GM21360 (cell line): ENCODE measurements around the gene TRIM38.
"Not testable (repeated sequence)": the region's sequence is repeated elsewhere in the genome, so short reads cannot be mapped to it uniquely, and the experiment has no call there.

Experiments
- ATAC-seq: cut with Tn5 transposase; IDR thresholded peaks from one replicate; pipeline ENCODE4 v1.9.1; 2021; ENCODE audit warnings: mild to moderate bottlenecking, moderate library complexity; ENCODE audit not compliant: unreplicated experiment

TRIM38 gene

GRCh38 chr6:26006086-26006939 lies 43.7 kb downstream of the TRIM38 start:
- ATAC-seq: no peak

GRCh38 chr6:26006940-26007305 lies 44.3 kb downstream of the TRIM38 start:
- ATAC-seq: not testable (repeated sequence)

- ATAC-seq: no peak
These were observed 45.9 kb downstream of the TRIM38 start for GRCh38 chr6:26008470-26008869.

- no peak for ATAC-seq
These were observed 47.2 kb downstream of the TRIM38 start for GRCh38 chr6:26009817-26010216.

GRCh38 chr6:26012061-26012460 lies 49.5 kb downstream of the TRIM38 start:
- no peak for ATAC-seq

- ATAC-seq: not testable (repeated sequence)
These were observed 51.8 kb downstream of the TRIM38 start for GRCh38 chr6:26014386-26014785.

- ATAC-seq: no peak
These were observed 53.8 kb downstream of the TRIM38 start for GRCh38 chr6:26016245-26016962.

- ATAC-seq: no peak
These were observed 54.5 kb downstream of the TRIM38 start for GRCh38 chr6:26016963-26017631.

- ATAC-seq: no peak
These were observed 55.0 kb downstream of the TRIM38 start for GRCh38 chr6:26017632-26017966.

GRCh38 chr6:26019261-26019830 lies 56.7 kb downstream of the TRIM38 start:
- no peak for ATAC-seq

- no peak for ATAC-seq
These were observed 57.3 kb downstream of the TRIM38 start for GRCh38 chr6:26019967-26020328.

- peak; percentile 43 for ATAC-seq
These were observed 57.9 kb downstream of the TRIM38 start for GRCh38 chr6:26020329-26021000.

GRCh38 chr6:26021001-26021349 lies 58.4 kb downstream of the TRIM38 start:
- peak; percentile 7 for ATAC-seq

GRCh38 chr6:26021350-26022131 lies 58.9 kb downstream of the TRIM38 start:
- ATAC-seq: peak; percentile 42

GRCh38 chr6:26022132-26022472 lies 59.5 kb downstream of the TRIM38 start:
- no peak for ATAC-seq

GRCh38 chr6:26022737-26023136 lies 60.1 kb downstream of the TRIM38 start:
- no peak for ATAC-seq

- no peak for ATAC-seq
These were observed 62.0 kb downstream of the TRIM38 start for GRCh38 chr6:26024651-26025046.

GRCh38 chr6:26025047-26025893 lies 62.7 kb downstream of the TRIM38 start:
- ATAC-seq: no peak
